ENCODE results near the gene PRR35. TPM values are rescaled to one million over a fixed set of nuclear protein-coding genes. Genes with fewer than 3 reads are reported as not detected.

Gene PRR35
- total RNA-seq, 1 experiment from 2014 or later = not detected

- CTCF ChIA-PET = no interaction called here
- BruUV-seq (replicated peaks) = no TSS peak
These were observed 41.3 kb upstream of the PRR35 start for GRCh38 chr16:518858-519257.

GRCh38 chr16:519425-519824, 40.8 kb upstream of the PRR35 start:
- H3F3A ChIP-seq (ENCODE audit: low read length, unreplicated experiment) = no peaks in the 10 kb centered on the region
- no peaks in the 10 kb centered on the region for H3K4me1 ChIP-seq (ENCODE audit: insufficient read depth, low read length)
- DNase-seq (no peak), ATAC-seq (no peak)
- TF ChIP-seq EZH2 (IDR thresholded peaks at IDR 0.05; ENCODE audit: low read length, unreplicated experiment) (no peak), CTCF (conservative IDR thresholded peaks at IDR 0.05; ENCODE audit: low read depth, low read length) (no peak), EZH2phosphoT487 (IDR thresholded peaks at IDR 0.05; ENCODE audit: borderline replicate concordance, low read length) (no peak)
- H3K4me2 ChIP-seq (ENCODE audit: low read length) = no peak overlapping the region
- H3K9me3 ChIP-seq (ENCODE audit: low read length) = no peaks in the 10 kb centered on the region
- intact Hi-C loops (cut with micrococcal nuclease) = no loop called here
- no peaks in the 10 kb centered on the region for H4K20me1 ChIP-seq (ENCODE audit: low read length)
- H3K27ac ChIP-seq (ENCODE audit: low read length) = no peak overlapping the region
- no peak overlapping the region for H3K4me3 ChIP-seq (ENCODE audit: low read length)
- no peak overlapping the region for H3K9ac ChIP-seq (ENCODE audit: low read length)
- H2AFZ ChIP-seq (ENCODE audit: low read length) = no peak overlapping the region
- POLR2A ChIA-PET (ENCODE audit: unreplicated experiment) = no interaction called here
- no peaks in the 10 kb centered on the region for H3K36me3 ChIP-seq (ENCODE audit: low read depth, low read length)
- H3K9me2 ChIP-seq (replicated peaks; ENCODE audit: low read length) = no peaks in the 10 kb centered on the region
- BruUV-seq (replicated peaks) = no TSS peak
- CTCF ChIA-PET = no interaction called here
- H3K79me2 ChIP-seq (ENCODE audit: low read length) = peaks cover 4% of the 10 kb centered on the region; the same call in 1 of the 2 replicates
- no peaks in the 10 kb centered on the region for H3K27me3 ChIP-seq (ENCODE audit: low read length)

More at GRCh38 chr16:518858-519257, 41.3 kb upstream of the PRR35 start:
- no peak overlapping the region for H2AFZ ChIP-seq (ENCODE audit: low read length)
- H3K27me3 ChIP-seq (ENCODE audit: low read length) = no peaks in the 10 kb centered on the region
- no peaks in the 10 kb centered on the region for H3K9me3 ChIP-seq (ENCODE audit: low read length)
- H3K9ac ChIP-seq (ENCODE audit: low read length) = no peak overlapping the region
- H3K4me2 ChIP-seq (ENCODE audit: low read length) = no peak overlapping the region
- H3K9me2 ChIP-seq (replicated peaks; ENCODE audit: low read length) = no peaks in the 10 kb centered on the region
- no peaks in the 10 kb centered on the region for H4K20me1 ChIP-seq (ENCODE audit: low read length)
- H3F3A ChIP-seq (ENCODE audit: low read length, unreplicated experiment) = no peaks in the 10 kb centered on the region
- TF ChIP-seq CTCF (conservative IDR thresholded peaks at IDR 0.05; ENCODE audit: low read depth, low read length) = no peak
- TF ChIP-seq EZH2phosphoT487 (IDR thresholded peaks at IDR 0.05; ENCODE audit: borderline replicate concordance, low read length) = no peak
- no peak for TF ChIP-seq EZH2 (IDR thresholded peaks at IDR 0.05; ENCODE audit: low read length, unreplicated experiment)
- no peaks in the 10 kb centered on the region for H3K4me1 ChIP-seq (ENCODE audit: insufficient read depth, low read length)
- H3K79me2 ChIP-seq (ENCODE audit: low read length) = no peaks in the 10 kb centered on the region
- no peak overlapping the region for H3K4me3 ChIP-seq (ENCODE audit: low read length)
- H3K36me3 ChIP-seq (ENCODE audit: low read depth, low read length) = no peaks in the 10 kb centered on the region
- ATAC-seq (no peak), DNase-seq (no peak)
- intact Hi-C loops (cut with micrococcal nuclease) = no loop called here
- POLR2A ChIA-PET (ENCODE audit: unreplicated experiment) = no interaction called here
- H3K27ac ChIP-seq (ENCODE audit: low read length) = no peak overlapping the region

- H3K9me3 ChIP-seq (ENCODE audit: low read length) = no peaks in the 10 kb centered on the region
- H3K36me3 ChIP-seq (ENCODE audit: low read depth, low read length) = no peaks in the 10 kb centered on the region
- ATAC-seq (no peak), DNase-seq (no peak)
- H3K4me3 ChIP-seq (ENCODE audit: low read length) = no peak overlapping the region
- intact Hi-C loops (cut with micrococcal nuclease) = loop anchor here (10.0 kb wide), 1 partner anchor 65 kb away; no protein-coding TSS in a partner anchor
- H3K79me2 ChIP-seq (ENCODE audit: low read length) = peaks cover 9% of the 10 kb centered on the region; the same call in 1 of the 2 replicates
- no peaks in the 10 kb centered on the region for H3K9me2 ChIP-seq (replicated peaks; ENCODE audit: low read length)
- H3K4me1 ChIP-seq (ENCODE audit: insufficient read depth, low read length) = peaks cover 2% of the 10 kb centered on the region
- H3K9ac ChIP-seq (ENCODE audit: low read length) = no peak overlapping the region
- no peaks in the 10 kb centered on the region for H4K20me1 ChIP-seq (ENCODE audit: low read length)
- no peak overlapping the region for H3K4me2 ChIP-seq (ENCODE audit: low read length)
- POLR2A ChIA-PET (ENCODE audit: unreplicated experiment) = no interaction called here
- no peak overlapping the region for H2AFZ ChIP-seq (ENCODE audit: low read length)
- no peak overlapping the region for H3K27ac ChIP-seq (ENCODE audit: low read length)
- BruUV-seq (replicated peaks) = no TSS peak
- no peak for TF ChIP-seq EZH2 (IDR thresholded peaks at IDR 0.05; ENCODE audit: low read length, unreplicated experiment)
- H3F3A ChIP-seq (ENCODE audit: low read length, unreplicated experiment) = no peaks in the 10 kb centered on the region
- CTCF ChIA-PET = no interaction called here
- H3K27me3 ChIP-seq (ENCODE audit: low read length) = no peaks in the 10 kb centered on the region
These were observed 40.1 kb upstream of the PRR35 start for GRCh38 chr16:519841-520687.
